GM11168 (cell line): ENCODE measurements around the gene FAM98B.

ENCODE experiments used
- in situ Hi-C: fragments of 300-500 bp; cut with MboI; formaldehyde crosslinking; loops from one replicate; pipeline ENCODE4 v1.12.0; 2022; ENCODE audit warnings: low sequenced_read_pairs; ENCODE audit not compliant: unreplicated experiment

FAM98B gene

DNA sequence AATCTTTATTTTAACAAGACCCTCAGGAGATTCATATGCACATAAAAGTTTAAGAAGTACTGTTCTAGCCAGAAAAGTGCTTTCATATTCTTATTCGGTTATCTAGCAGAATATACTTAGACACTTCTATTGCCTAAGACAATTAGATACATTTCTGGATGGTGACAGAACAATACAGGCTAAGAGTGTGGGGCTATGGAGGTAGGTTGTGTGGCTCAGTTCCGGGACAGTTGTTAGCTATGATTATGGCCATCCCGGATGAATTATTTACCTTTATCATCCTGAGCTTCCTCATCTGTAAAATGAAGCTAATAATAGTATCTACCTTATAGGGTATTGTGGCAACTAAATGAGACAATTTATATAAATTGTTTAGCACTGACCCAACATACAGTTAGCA is 6.6 kb downstream of the FAM98B start:
- in situ Hi-C loops = no loop called here

DNA sequence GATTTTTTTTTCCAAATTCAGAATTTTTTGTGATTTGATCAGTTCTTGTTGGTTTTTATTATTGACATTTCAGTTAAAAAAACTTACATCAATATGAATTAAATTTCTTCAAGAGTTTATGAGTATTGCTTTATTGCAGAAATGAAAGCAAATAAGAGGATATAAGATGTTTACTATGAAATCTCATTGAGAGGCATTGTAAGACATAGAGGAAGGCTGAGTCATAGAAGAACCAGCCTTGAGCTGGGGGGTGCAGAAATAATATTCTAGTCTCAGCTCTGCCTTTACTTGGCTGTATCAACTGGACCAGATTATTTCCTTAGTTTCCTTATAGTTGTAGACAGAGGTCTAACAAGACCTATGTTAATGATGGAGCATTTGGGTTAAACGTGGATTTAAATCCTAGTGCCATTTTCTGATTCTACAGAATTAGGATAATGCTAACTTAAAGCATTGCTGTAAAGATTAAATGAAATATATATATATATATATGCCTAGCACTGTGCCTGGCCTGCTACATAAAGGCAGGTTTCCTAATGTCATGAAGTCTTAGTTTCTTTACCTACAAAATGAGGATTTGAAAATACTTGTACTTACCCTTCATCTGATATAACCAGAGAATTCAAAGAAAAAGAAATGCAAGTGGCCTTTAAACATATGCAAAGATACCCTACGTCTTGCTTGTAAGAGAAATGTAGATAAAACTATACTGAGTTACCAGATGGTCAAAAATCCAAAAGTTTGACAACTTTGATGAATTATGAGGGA is 7.3 kb downstream of the FAM98B start:
- in situ Hi-C loops = no loop called here

DNA sequence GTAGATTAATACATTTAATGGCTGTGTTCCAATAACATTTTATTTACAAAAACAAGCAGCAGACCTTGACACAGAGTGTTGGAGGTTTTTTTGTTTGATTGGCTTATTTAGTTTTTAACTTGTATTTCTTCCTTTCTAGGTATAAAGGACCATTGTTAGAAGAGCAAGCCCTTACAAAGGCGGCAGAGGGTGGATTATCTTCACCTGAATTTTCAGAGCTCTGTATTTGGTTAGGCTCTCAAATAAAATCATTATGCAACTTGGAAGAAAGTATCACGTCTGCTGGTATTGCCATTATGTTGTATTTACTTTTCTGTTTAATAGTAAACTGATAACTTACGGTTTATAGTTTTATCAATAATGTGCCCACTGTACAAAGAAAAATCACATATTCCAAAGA is 10.0 kb downstream of the FAM98B start:
- in situ Hi-C loops = no loop called here

DNA sequence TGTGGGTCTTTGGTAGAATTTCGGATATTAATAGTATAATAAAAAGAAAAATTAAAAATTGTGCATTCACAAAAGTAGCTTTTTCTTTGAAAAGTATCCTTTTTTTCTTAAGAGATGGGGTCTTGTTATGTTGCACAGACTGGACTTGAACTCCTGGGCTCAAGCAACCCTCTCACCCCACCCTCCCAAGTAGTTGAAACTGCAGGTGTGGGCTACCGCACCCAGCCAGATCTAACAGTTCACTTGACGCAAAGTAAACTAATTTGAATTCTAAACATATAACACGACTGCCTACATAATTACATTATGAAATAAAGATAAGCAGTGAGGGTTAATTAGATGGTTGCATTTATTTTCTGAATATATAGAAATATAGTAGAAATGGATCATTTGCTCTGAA is 10.7 kb downstream of the FAM98B start:
- in situ Hi-C loops = no loop called here

DNA sequence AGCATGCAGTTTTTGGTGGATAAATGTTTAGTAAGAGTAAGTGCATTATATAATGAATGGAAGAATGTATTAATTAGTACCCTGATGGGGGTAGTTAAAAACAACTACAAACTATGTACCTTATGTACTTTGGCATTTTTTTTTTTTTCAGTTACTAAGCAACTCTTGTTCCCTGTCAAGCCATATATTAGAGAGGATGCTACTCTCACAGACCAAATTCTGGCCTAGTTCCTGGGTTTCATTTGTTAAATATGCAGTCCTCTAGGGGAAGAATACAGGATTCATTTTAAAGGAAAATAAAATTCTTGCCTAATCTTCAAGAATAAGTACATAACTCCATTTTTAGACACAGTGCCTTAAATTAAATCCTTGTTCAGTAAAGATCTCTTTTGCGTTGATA is 16.9 kb downstream of the FAM98B start:
- in situ Hi-C loops = no loop called here

DNA sequence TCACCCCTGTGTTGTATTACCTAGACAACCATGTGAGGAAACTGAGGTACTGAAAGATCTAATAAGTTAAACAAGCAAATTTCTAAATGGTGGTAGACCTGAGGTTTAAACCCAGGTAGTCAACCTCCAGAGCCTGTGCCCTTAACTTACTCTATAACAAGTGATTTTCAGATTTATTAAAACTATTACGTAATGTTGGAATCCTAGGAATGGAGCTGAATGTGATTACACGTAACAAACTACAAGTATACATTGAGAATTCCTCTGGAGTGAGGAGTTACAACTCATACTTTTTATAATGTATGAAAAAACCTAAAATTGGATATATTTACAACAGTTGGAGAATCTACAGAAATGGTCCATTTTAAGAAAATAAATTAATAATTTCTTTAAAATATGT is 18.0 kb downstream of the FAM98B start:
- in situ Hi-C loops = no loop called here

DNA sequence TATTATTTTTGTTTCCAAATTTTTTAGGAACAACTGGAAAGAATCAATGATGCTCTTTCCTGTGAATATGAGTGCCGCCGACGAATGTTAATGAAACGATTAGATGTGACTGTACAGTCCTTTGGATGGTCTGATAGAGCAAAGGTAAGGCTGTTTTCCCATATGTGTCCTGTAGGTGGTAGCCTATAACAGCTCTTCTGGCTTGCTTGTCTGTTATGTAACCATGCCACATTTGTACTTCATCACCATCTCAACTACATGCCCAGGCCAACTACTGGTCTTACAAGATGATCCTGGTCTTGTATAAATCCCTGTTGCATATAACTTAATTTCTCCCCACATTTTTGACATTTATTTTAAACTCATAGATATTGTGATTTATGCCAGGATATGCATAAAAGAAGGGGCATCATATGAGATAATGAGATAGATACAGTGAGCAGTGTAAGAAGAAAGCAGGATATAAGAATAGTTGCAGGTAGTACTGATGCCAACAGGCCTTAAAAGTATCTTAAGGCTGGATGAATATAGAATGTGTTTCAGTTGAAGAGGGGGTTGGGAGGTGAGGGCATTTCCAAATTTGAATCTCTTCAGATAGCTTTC is 20.3 kb downstream of the FAM98B start:
- in situ Hi-C loops = no loop called here

DNA sequence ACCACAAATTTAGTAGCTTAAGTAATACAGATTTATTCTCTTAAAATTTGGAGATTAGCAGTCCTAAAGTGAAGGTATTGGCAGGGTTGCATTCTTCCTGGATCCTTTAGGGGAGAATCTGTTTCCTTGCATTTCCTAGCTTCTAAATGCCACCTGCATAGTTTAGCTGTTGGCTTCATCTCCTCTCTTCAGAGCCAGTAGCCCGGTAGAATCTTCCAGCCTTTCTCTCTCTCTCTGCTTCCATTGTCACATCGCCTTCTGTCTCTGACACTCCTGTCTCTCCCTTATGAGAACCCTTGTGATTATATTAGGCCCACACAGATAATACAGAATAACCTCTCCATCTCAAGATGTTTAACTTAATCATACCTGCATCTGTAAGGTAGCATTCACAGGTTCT is 21.4 kb downstream of the FAM98B start:
- in situ Hi-C loops = no loop called here

DNA sequence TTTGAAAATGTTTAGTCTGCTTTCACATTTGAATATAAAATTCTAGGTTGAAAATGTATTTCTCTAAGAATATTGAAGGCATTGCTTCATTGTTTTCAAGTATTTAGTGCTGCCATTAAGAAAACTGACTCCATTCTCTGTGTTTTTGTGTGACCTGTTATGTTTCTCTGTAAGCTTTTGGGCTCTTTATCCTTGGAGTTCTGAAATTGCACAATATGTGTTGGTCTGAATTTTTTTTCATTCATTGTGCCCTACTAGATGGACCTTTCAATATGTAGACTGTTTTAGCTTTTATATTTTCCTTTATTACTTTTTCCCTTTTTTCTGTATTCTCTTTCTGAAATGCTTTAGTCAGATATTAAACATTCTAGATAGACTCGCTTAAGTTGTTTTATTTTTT is 22.2 kb downstream of the FAM98B start:
- in situ Hi-C loops = no loop called here

DNA sequence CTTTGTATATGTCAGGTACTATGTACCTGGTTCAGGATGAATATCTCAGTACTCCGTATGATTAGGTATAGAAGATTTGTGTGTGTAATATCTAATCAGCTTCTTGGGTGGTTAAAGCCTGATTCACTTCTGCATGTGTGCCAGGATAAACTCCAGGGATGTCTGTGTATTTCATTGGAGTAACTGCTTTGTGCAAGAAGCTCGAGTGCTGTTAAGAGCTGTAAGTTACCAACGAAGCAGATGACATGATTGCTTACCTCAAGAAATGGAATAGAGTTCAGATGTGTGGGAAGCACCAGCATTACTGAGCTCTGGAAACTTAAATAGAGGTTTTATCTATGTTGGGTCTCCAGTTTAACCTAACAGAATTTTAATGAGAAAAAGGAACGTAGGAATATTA is 23.7 kb downstream of the FAM98B start:
- in situ Hi-C loops = no loop called here

DNA sequence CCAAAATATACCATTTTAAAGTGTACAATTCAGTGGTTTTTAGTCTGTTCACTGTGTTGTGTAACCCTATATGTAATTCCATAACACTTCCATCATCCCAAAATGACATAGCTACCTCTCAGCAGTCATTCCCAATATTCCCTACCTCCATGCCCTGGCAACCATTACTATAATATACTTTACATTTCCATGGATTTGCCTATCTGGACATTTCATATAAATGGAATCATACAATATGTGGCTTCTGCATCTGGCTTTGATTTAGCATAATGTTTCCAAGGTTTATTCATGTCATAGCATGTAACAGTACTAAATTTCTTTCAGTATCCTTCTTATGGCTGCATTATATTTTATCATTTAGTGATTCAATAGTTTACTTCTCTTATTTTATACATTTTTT is 25.3 kb downstream of the FAM98B start:
- in situ Hi-C loops = no loop called here

DNA sequence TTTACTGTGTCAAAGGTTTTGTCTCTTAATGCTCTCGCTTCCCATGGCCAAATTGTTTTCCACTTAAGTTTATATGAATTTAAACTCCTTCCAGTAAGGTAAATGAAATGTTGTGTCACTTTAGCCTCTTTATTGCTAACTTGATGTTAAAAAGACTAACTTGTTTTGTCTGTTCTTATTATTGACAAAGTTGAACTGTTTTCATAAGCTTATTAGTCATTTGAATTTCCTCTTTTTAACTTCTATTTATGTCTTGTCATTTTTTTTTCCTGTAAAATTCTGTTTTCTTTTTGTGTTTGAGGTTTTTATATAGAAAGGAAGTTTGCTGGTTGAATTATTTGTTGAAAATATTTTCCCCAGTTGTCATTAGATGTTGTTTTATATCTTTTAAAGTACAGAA is 25.8 kb downstream of the FAM98B start:
- in situ Hi-C loops = no loop called here

DNA sequence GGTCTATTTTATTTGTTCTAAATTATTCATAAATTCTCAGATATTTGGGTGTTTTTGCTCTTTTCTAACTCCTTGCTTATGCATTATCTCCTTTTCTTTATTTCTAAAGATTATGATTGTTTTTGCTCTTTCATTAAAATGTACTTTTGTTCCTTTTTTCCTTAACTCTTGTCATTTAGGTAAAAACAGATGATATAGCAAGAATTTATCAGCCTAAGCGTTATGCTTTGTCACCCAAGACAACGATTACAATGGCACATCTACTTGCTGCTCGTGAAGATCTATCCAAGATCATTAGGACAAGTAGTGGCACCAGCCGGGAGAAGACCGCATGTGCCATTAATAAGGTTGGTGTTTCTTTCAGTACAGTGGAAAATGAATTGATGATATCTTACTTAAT is 27.2 kb downstream of the FAM98B start:
- in situ Hi-C loops = no loop called here

DNA sequence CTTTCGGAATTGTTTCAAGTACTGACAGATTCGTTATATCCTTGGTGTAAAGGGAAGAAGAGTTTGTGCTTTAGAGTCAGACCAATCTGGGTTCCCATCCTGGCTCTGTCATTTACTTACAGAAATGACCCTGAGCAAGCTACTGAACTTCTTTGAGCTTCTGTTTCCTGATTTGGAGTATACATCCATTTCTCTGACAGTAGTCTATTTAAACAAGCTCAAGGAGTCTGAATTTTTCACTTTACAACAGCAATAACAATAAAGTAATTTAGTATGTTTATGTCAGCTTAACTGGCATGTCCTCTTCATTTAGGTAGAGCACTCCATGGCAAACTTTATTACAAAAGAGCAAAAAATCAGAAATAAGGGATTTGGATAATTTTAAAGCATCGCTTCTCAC is 27.8 kb downstream of the FAM98B start:
- in situ Hi-C loops = no loop called here

DNA sequence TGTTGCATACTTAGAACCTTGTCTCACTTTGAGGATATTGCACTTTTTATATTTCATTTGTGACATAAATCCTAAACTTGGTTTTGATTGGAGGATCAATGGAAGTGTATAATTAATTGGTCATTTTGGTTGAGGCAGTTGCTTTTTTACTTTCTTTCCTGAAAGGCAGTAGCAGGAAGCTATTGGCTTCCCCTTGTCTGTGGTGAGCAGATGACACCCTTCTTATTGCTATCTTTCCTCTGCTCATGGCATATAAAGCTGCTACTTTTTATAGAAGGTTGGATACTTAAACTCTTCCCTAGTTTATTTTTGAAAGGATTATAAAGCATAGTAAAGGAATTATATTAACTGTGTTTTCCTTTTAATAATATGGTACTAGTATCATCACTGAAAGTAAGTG is 28.6 kb downstream of the FAM98B start:
- in situ Hi-C loops = no loop called here

DNA sequence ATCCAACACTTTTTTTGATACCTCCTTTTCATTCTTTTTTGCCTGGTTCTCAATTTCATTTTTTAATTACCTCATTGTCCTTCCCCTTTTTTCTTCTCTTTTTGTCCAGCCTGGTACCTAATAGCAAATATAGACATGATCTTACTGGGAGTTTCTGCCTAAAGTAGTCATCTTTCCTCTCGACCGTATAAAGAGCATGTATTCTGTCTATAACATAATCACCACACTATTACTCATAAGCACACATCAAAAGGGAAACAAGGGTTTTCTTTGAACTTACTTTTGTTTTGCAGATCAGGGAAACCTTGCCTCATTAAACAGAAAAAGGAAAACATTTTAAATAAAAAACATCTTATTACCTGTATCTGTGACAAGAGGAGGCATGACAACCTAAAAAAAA is 33.0 kb downstream of the FAM98B start:
- in situ Hi-C loops = no loop called here

DNA sequence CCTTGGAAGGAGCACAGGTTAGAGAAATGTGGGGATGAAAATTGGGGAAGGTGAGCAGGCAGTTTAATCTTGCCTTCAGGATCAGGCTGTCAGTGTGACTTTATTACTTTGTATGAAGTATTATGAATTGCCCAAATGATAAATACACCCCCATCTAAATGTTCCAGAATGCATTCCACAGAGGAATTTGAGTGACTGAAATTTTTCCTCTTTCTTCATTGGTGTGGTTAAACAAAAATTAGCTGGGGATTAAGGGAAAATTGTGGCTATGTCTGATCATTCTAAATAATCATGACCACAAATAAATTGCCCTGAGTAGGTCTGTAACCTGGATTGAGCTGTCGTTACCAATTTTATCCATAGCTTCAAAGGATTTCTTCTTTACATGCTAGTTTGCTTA is 33.5 kb downstream of the FAM98B start:
- in situ Hi-C loops = no loop called here

DNA sequence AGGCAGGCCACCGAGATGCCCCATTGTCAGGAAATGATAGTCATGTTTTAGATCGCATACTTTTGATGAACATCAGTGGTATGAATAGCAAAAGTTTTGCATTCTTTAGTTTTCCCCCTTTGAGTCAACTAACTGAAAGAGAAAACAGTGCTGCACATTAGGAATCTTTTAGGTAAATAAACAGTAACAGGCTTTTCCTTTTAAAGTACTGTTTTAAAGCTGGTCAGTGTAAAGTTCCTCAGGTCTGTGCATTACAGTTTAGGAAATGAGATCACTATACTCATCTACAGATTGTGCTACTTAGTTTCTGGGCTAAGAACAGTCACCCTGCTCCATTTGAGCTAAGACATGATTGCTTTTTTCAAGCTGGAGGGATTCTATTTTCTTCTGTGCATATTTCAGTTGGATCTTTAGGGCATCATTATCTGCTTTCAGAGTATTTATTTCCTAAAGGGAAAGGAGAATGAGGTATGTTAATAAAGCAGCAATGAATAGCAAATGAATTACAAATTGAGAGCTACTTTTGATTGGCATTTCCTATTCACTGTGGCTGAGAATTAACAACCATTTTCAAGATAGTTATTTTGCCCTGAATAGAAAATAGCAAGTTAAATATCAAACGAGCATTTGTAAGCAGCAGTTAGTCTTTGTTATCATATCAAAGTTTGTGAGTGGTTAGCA is 36.5 kb downstream of the FAM98B start:
- in situ Hi-C loops = no loop called here

DNA sequence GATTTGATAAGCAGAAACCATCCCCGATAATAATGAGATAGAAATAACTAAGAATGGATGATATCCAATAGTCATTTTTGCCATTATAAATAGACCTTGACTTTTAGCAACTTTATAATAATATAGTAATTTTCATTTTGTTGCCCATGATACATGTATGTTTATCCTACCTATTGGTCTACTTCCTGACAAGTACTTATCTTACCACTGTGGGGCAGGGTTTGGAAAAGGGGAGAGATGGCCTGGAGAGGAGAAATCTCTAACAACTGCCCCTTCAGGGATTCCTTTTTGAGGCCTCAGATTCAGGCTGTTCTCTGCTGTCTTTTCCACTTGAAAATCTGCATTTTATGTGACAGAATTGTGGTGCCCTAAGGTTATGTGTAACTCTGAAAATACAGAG is 42.2 kb downstream of the FAM98B start:
- in situ Hi-C loops = no loop called here

DNA sequence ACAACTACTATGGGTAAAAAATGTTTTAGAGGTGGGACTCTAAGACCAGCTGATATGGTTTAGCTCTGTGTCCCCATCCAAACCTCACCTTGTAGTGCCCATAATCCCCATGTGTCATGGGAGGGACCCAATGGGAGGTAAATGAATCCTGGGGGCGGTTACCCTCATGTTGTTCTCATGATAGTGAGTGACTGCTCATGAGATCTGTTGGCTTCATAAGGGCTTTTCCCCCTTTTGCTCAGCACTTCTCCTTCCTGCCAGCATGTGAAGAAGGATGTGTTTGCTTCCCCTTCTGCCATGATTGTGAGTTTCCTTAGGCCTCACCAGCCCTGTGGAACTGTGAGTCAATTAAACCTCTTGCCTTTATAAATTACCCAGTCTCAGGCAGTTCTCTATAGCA is 45.7 kb downstream of the FAM98B start:
- in situ Hi-C loops = no loop called here

DNA sequence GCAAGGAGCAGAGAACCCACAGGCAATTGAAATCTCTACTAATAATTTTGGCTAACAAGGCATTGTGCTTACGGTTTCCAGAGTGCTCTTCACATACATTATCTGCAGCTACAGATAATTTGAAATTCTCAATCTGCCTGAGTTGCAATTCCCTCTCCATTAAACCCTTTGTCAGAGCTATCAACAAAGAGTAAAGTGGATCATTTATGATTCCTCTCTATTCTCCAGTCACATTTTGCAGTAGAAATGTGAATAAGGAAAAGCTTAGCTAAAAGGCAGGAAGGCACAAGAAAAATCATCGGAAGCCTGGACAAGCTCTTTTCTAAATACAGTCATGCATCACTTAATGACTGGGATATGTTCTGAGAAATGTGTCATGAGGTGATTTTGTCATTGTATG is 49.6 kb downstream of the FAM98B start:
- in situ Hi-C loops = no loop called here
